WI38 (cell line): Measurements from ENCODE around the gene SMCO2.

ENCODE experiments used
- H3K4me3 ChIP-seq: 2 replicates; pipeline ENCODE4 v1.5.1; 2011; ENCODE audit warnings: low read depth, mild to moderate bottlenecking, control low read depth, low read length
- TF ChIP-seq, protein P1 (sequence below): IDR thresholded peaks from 2 replicates; pipeline ENCODE4 v1.5.1; 2012; ENCODE audit warnings: low read depth, mild to moderate bottlenecking, control low read depth, low read length

The SMCO2 gene

DNA sequence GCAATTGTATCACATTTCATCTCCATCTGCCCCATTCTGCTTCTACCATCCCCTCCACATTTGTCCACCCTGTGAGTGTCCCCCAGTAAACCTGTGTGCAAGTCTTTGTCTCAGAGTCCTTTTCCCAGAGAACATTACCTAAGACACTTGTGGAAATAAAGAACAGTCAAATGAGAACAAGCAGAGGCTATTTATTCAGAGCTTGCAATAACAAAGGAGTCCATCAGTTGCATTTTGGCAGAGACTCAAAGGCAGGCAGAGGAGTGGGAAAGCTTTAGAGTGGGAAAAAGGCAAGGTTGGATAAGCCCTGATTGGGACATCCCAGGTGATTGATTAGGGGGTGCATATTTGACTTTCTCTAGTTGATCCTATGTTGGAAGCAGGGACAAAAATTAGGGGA, 59.2 kb downstream of the SMCO2 start:
- no peak overlapping the region for H3K4me3 ChIP-seq
- TF ChIP-seq, protein P1, sequence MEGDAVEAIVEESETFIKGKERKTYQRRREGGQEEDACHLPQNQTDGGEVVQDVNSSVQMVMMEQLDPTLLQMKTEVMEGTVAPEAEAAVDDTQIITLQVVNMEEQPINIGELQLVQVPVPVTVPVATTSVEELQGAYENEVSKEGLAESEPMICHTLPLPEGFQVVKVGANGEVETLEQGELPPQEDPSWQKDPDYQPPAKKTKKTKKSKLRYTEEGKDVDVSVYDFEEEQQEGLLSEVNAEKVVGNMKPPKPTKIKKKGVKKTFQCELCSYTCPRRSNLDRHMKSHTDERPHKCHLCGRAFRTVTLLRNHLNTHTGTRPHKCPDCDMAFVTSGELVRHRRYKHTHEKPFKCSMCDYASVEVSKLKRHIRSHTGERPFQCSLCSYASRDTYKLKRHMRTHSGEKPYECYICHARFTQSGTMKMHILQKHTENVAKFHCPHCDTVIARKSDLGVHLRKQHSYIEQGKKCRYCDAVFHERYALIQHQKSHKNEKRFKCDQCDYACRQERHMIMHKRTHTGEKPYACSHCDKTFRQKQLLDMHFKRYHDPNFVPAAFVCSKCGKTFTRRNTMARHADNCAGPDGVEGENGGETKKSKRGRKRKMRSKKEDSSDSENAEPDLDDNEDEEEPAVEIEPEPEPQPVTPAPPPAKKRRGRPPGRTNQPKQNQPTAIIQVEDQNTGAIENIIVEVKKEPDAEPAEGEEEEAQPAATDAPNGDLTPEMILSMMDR, result no peak

DNA sequence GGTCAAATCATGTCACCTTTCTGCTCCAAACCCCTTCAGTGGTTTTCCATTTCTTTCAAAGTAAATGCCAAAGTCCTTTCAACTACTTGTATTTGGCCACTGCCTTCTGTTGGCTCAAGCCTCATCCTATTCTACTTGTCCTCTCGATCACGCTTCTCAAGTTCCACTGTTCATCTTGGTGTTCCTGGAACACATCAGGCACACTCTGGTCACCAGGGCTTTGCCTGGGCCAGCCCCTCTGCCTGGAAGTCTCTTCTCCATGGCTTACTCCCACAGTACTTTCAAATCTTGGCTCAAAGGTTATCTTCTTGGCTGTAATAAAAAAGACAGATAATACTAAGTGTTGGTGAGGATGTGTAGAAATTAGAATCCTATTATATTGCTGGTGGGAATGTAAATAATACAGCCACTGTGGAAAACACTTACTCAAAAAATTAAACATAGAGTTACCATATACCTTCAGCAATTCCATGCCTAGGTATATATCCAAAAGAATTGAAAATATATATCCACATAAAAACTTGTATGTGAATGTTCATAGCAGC, 60.2 kb downstream of the SMCO2 start:
- H3K4me3 ChIP-seq, result no peak overlapping the region
- TF ChIP-seq, protein P1, result no peak

DNA sequence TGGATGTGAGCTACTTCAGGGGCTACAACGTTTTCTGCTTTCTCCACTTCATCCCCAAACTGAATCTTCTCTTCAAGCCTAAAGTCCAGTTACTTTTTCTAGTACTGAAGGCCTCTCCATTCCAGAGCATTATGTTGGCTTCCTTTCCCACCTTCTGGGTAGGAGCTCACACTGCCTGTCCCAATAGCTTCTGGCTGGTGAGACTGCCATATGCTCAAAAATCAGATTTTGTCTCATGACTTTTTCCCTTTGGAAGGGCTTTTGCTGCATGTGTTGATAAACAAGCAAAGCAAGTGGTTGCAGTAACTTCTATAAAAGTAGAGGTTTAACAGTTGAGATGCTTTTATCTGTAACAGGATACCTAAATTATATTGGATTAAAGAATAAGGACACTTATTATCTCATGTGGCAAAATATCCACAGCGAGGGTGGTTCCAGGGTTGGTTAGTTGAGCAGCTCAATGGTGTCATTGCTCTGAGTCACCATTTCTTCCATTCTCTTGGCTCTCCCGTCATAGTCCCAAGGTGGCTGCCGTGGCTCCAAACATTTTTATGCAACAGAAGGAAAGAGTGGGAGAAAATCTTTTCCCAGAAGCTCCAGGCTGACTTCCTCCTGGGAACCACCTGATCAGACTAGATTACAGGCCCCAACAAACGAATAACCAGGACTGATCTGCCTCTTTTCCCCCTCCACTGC, 62.3 kb downstream of the SMCO2 start:
- H3K4me3 ChIP-seq, result no peak overlapping the region
- TF ChIP-seq, protein P1, result no peak

DNA sequence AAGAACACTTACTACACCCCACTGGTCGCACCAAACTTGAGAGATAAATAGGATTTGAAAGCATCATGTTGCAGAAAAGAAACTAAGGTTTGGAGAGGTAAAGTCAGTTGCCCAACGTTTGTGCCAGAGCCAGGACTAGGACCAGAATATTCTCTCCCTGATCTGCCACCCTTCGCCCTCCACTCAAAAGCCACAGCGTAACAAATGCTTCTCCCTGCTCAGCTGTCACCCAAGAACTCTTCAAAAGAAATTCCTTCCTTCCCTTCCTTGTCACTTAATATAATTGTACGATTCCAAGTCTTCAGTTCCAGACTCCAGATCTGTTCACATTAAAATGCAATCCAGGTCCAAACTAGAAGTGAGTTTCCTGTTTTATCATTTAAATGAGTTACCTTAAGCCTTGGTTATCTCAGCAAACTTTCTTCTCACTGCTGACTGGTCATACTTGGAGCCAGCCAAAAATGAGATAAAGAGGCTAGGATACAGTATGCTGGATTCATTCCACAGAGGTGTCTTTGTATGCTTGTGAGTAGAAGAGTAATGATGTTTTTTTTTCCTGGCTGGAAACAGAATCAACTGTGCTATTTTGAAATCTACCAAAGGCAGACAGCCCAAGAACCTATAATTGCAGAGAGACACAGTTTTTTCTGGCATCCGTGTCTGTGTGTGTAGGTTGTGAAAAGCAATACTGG, 64.6 kb downstream of the SMCO2 start:
- no peak overlapping the region for H3K4me3 ChIP-seq
- TF ChIP-seq, protein P1, result no peak

DNA sequence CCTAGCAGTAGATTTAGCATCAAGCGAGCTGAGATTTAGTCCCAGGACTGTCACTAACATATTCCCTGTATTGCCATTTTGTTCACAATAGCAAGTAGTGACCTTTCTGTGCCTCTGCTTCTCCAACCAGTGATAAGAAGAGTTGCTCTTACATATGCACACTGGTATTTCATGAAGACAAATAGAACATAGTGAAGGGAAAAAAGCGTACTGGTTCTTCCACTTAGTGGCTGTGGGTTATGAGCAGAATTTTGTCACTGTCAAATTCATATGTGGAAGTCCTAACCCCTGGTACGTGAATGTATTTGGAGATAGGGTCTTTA, 65.1 kb downstream of the SMCO2 start:
- H3K4me3 ChIP-seq, result no peak overlapping the region
- TF ChIP-seq, protein P1, result no peak

DNA sequence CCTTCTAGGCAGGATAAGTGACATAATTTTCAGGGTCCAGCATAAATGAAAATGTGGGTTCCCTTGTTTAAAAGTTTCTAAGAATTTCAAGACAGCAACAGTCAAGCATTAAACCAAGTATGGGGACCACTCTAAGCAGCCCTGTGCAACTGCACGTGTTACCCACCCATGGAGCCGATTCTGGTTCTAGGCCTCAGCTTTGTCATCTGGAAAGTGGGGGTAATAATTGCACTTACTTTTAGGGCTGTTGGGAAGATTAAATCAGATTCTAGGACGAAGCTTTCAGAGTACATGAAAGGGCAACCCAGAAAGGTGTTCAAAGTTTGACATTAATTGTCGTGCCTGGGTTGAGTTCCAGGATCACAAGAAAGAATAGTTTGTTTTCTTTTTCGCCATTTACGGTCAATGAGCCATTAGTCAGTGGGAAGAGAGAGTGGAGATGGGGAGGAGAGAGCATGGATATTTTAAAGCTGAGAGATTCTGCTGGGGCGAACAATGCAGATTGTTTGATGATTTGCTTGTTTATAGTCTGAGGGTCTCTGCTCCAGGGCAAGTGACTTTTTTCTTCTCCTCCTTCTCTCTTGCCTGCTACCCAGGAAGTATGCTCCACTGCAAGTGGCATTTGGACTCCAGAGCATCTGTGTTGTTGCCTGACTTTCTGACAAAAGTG, 66.8 kb downstream of the SMCO2 start:
- TF ChIP-seq, protein P1, result no peak

DNA sequence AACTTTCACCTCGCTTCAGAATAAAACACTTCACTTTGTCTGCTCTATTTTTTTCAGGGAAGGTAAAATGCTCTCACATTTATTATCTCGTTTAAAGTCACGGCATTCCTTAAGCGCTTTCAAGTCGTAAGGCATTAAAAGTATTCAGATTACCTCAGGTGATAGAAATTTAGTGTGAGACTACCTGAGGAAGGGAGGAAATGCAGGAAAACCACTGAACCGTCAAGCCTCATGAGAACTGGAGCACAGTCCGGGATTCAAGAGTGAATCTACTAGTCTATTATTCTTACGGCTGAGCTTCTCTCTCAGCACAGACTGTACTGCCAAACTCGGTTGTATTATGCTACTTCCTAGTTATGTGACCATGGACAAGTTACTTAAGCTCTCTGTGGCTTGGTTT, 69.1 kb downstream of the SMCO2 start:
- TF ChIP-seq, protein P1, result no peak
- no peak overlapping the region for H3K4me3 ChIP-seq

More for the DNA sequence above, 66.8 kb downstream of the SMCO2 start:
- no peak overlapping the region for H3K4me3 ChIP-seq
